ENCODE data around the gene TLR1.

- TF ChIP-seq CTCF (IDR thresholded peaks at IDR 0.05; ENCODE audit: low read depth, low read length, poor library complexity, severe bottlenecking) (no peak), EZH2phosphoT487 (IDR thresholded peaks at IDR 0.05; ENCODE audit: borderline replicate concordance, low read length) (no peak)
Observed at GRCh38 chr4:38829237-38829636, 24.6 kb upstream of the TLR1 start.
